ENCODE measurements around the gene GRIA4.

The GRIA4 gene

DNA sequence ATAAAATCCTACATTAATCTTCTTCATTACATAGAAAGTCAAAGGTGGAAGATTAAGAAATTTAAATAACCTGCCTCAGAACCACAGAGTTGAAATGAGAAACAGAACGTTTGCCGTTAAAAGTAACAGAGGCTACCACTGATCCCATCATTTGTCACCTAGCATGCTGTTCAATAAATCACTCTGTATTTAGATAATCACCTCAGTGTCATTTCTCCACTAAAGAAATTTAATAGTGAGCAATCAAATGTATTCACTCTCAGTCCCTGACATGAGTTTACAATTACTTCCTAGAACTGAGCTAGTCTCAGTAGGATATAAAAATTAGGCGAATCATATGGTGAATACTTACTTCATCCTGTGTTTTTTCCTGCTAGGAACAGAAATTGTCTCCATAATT is 242.5 kb downstream of the GRIA4 start (continued):
- TF ChIP-seq, protein P1, sequence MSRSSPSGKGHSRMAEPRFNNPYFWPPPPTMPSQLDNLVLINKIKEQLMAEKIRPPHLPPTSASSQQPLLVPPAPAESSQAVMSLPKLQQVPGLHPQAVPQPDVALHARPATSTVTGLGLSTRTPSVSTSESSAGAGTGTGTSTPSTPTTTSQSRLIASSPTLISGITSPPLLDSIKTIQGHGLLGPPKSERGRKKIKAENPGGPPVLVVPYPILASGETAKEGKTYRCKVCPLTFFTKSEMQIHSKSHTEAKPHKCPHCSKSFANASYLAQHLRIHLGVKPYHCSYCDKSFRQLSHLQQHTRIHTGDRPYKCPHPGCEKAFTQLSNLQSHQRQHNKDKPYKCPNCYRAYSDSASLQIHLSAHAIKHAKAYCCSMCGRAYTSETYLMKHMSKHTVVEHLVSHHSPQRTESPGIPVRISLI (tag by site-specific recombination; IDR thresholded peaks at IDR 0.05) = no peak

DNA sequence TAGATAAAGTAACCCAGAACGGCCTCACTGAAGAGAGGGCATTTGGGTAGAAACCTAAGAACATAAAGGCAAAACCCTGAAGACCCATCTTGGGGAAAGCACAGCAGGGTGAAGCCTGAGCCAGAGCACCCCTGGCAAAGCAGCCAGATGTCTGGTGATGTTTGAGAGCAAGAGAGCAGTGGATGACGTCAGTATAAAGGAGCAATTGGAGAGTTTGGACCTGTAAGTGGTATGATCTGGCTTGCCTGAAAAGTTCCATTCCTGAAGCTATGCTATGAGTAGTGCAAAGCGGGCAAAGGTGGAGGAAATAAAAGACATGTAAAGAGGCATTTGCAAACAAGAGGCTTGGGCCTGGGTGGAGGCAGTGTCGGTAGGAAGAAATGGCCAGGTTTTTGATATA is 244.4 kb downstream of the GRIA4 start:
- POLR2A ChIA-PET = no interaction called here

DNA sequence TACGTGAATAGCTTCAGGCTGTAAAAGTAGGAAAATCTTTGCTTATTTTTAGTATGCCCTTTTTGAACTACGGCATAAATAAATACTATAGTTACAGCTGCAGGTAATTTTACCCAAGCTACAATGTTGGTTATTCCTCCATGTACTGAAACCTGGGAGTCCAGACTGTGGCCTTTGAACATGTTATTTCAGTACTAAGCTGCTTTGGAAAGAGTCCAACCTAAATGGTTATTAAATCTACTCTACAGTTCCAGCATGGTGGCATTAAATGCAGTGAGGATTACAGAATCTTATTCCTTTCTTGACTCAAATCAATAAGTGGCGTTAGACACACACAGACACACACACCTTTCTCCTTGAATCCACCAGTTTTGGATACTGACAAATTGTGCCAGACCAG is 247.1 kb downstream of the GRIA4 start:
- Histone ChIP-seq H3K36me3 (ENCODE audit: control insufficient read depth in 2 of 2, insufficient read depth in 1 of 2, low read length in 2 of 2) (no peaks in the 10 kb centered on the region), H3K9me3 (ENCODE audit: control insufficient read depth, insufficient read depth, low read depth, low read length) (no peaks in the 10 kb centered on the region), H3K4me3 (ENCODE audit: low read depth, low read length) (no peak overlapping the region), H3K27ac (ENCODE audit: extremely low read depth, low read depth, low read length) (no peak overlapping the region), H3K4me1 (ENCODE audit: control insufficient read depth, insufficient read depth, low read length) (no peaks in the 10 kb centered on the region)
- CTCF ChIA-PET = no interaction called here
- POLR2A ChIA-PET = no interaction called here
- TF ChIP-seq, protein P1 (tag by site-specific recombination; IDR thresholded peaks at IDR 0.05) = no peak
- no peak for TF ChIP-seq HOXA7 (CRISPR knock-in tag; IDR thresholded peaks at IDR 0.05; ENCODE audit: borderline replicate concordance)
- TF ChIP-seq, protein P2, sequence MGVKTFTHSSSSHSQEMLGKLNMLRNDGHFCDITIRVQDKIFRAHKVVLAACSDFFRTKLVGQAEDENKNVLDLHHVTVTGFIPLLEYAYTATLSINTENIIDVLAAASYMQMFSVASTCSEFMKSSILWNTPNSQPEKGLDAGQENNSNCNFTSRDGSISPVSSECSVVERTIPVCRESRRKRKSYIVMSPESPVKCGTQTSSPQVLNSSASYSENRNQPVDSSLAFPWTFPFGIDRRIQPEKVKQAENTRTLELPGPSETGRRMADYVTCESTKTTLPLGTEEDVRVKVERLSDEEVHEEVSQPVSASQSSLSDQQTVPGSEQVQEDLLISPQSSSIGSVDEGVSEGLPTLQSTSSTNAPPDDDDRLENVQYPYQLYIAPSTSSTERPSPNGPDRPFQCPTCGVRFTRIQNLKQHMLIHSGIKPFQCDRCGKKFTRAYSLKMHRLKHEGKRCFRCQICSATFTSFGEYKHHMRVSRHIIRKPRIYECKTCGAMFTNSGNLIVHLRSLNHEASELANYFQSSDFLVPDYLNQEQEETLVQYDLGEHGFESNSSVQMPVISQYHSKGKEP (tag by site-specific recombination; IDR thresholded peaks at IDR 0.05) = no peak
- no peak for TF ChIP-seq ZSCAN30 (tag by site-specific recombination; IDR thresholded peaks at IDR 0.05)
- TF ChIP-seq, protein P3, sequence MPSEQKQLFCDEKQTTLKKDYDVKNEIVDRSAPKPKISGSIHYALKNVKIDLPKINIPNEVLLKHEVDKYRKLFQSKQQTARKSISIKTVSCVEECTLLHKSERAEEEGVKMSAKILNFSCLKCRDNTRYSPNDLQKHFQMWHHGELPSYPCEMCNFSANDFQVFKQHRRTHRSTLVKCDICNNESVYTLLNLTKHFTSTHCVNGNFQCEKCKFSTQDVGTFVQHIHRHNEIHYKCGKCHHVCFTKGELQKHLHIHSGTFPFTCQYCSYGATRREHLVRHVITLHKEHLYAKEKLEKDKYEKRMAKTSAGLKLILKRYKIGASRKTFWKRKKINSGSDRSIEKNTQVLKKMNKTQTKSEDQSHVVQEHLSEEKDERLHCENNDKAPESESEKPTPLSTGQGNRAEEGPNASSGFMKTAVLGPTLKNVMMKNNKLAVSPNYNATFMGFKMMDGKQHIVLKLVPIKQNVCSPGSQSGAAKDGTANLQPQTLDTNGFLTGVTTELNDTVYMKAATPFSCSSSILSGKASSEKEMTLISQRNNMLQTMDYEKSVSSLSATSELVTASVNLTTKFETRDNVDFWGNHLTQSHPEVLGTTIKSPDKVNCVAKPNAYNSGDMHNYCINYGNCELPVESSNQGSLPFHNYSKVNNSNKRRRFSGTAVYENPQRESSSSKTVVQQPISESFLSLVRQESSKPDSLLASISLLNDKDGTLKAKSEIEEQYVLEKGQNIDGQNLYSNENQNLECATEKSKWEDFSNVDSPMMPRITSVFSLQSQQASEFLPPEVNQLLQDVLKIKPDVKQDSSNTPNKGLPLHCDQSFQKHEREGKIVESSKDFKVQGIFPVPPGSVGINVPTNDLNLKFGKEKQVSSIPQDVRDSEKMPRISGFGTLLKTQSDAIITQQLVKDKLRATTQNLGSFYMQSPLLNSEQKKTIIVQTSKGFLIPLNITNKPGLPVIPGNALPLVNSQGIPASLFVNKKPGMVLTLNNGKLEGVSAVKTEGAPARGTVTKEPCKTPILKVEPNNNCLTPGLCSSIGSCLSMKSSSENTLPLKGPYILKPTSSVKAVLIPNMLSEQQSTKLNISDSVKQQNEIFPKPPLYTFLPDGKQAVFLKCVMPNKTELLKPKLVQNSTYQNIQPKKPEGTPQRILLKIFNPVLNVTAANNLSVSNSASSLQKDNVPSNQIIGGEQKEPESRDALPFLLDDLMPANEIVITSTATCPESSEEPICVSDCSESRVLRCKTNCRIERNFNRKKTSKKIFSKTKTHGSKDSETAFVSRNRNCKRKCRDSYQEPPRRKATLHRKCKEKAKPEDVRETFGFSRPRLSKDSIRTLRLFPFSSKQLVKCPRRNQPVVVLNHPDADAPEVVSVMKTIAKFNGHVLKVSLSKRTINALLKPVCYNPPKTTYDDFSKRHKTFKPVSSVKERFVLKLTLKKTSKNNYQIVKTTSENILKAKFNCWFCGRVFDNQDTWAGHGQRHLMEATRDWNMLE (tag by site-specific recombination; conservative IDR thresholded peaks at IDR 0.05; ENCODE audit: low read depth) = no peak
- no peak for TF ChIP-seq ZNF830 (tag by site-specific recombination; IDR thresholded peaks at IDR 0.05; ENCODE audit: low read depth)
- no peak for TF ChIP-seq ZNF549 (tag by site-specific recombination; IDR thresholded peaks at IDR 0.05)
- TF ChIP-seq ZNF175 (tag by site-specific recombination; IDR thresholded peaks at IDR 0.05) = no peak

More for the DNA sequence above, 244.4 kb downstream of the GRIA4 start:
- H3K27ac ChIP-seq (ENCODE audit: extremely low read depth, low read depth, low read length) = no peak overlapping the region
- no peaks in the 10 kb centered on the region for H3K36me3 ChIP-seq (ENCODE audit: control insufficient read depth in 2 of 2, insufficient read depth in 1 of 2, low read length in 2 of 2)
- no peak overlapping the region for H3K4me3 ChIP-seq (ENCODE audit: low read depth, low read length)
- CTCF ChIA-PET = interaction anchor here (0.7 to 1.6 kb wide), 3 partner anchors 8 to 307 kb away, joined by 3 to 4 read pairs (median 3); no protein-coding TSS in a partner anchor
- H3K9me3 ChIP-seq (ENCODE audit: control insufficient read depth, insufficient read depth, low read depth, low read length) = no peaks in the 10 kb centered on the region
- TF ChIP-seq ZNF785 (tag by site-specific recombination; IDR thresholded peaks at IDR 0.05) = no peak
- TF ChIP-seq, protein P4, sequence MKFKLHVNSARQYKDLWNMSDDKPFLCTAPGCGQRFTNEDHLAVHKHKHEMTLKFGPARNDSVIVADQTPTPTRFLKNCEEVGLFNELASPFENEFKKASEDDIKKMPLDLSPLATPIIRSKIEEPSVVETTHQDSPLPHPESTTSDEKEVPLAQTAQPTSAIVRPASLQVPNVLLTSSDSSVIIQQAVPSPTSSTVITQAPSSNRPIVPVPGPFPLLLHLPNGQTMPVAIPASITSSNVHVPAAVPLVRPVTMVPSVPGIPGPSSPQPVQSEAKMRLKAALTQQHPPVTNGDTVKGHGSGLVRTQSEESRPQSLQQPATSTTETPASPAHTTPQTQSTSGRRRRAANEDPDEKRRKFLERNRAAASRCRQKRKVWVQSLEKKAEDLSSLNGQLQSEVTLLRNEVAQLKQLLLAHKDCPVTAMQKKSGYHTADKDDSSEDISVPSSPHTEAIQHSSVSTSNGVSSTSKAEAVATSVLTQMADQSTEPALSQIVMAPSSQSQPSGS (tag by site-specific recombination; IDR thresholded peaks at IDR 0.05; ENCODE audit: low read depth) = peak; percentile 55; the same call in 1 of the 2 replicates
- H3K4me1 ChIP-seq (ENCODE audit: control insufficient read depth, insufficient read depth, low read length) = no peaks in the 10 kb centered on the region

All from HEK293 (cell line).